NCI-H510A (cell line): ENCODE data around the gene C6orf47.

ENCODE experiments used
- DNase-seq: peaks from one replicate; lab custom pipeline; 2025; lab: John Stamatoyannopoulos, UW

The C6orf47 gene

GRCh38 chr6:31614684-31615578 is 45.6 kb downstream of the C6orf47 start, which contains the start of gene AIF1:
Gene AIF1, plus strand, starts transcription at chr6:31615234. Its CDS starts 96 bp downstream, at chr6:31615330.
- DNase-seq = no peak

- no peak for DNase-seq
These were observed 46.4 kb downstream of the C6orf47 start for GRCh38 chr6:31614075-31614619.

GRCh38 chr6:31610968-31611367 is 49.6 kb downstream of the C6orf47 start:
- DNase-seq = no peak

GRCh38 chr6:31609519-31610406 is 50.8 kb downstream of the C6orf47 start:
- no peak for DNase-seq
